Activated CD8-positive, alpha-beta memory T cell treated with anti-CD3 and anti-CD28 coated beads, Interleukin-2, amount 50 U/mL, for 24 hours (primary cell): Measurements from ENCODE around the gene CCNQ.
A peak's percentile ranks its signal among the peaks of the same experiment; 100 is the strongest.
"Not testable (repeated sequence)": the region's sequence is repeated elsewhere in the genome, so short reads cannot be mapped to it uniquely, and the experiment has no call there.

Source experiments
- DNase-seq: peaks from one replicate; pipeline ENCODE4 v3.0.0-alpha.2; 2020; ENCODE audit errors: extremely low read depth

Gene CCNQ

GRCh38 chrX:153623310-153624029, 24.5 kb upstream of the CCNQ start:
- DNase-seq: no peak

- no peak for DNase-seq
Observed at GRCh38 chrX:153622661-153623309, 23.8 kb upstream of the CCNQ start.

GRCh38 chrX:153621949-153622598, 23.1 kb upstream of the CCNQ start:
- DNase-seq: no peak

- DNase-seq: no peak
Observed at GRCh38 chrX:153620576-153620975, 21.6 kb upstream of the CCNQ start.

- DNase-seq: no peak
Observed at GRCh38 chrX:153614818-153615217, 15.9 kb upstream of the CCNQ start.

- DNase-seq: no peak
Observed at GRCh38 chrX:153612413-153612812, 13.5 kb upstream of the CCNQ start.

GRCh38 chrX:153611298-153612095, 12.6 kb upstream of the CCNQ start:
- DNase-seq: no peak

GRCh38 chrX:153610836-153611213, 11.9 kb upstream of the CCNQ start:
- DNase-seq: no peak

GRCh38 chrX:153609917-153610835, 11.2 kb upstream of the CCNQ start:
- DNase-seq: peak; percentile 39

- DNase-seq: no peak
Observed at GRCh38 chrX:153608806-153609205, 9.9 kb upstream of the CCNQ start.

- no peak for DNase-seq
Observed at GRCh38 chrX:153608376-153608775, 9.4 kb upstream of the CCNQ start.

- no peak for DNase-seq
Observed at GRCh38 chrX:153606503-153606902, 7.6 kb upstream of the CCNQ start.

GRCh38 chrX:153604666-153605380, 5.9 kb upstream of the CCNQ start:
- not testable (repeated sequence) for DNase-seq

GRCh38 chrX:153603131-153603656, 4.3 kb upstream of the CCNQ start:
- no peak for DNase-seq

GRCh38 chrX:153602601-153603000, 3.7 kb upstream of the CCNQ start:
- DNase-seq: no peak

GRCh38 chrX:153601511-153602110, 2.7 kb upstream of the CCNQ start:
- no peak for DNase-seq

- DNase-seq: no peak
Observed at GRCh38 chrX:153600921-153601320, 2.0 kb upstream of the CCNQ start.

- DNase-seq: no peak
Observed at GRCh38 chrX:153600032-153600373, 1.1 kb upstream of the CCNQ start.

- DNase-seq: peak; percentile 34
Observed at GRCh38 chrX:153599192-153600031, 473 bp upstream of the CCNQ start.
